Activated CD8-positive, alpha-beta memory T cell treated with anti-CD3 and anti-CD28 coated beads, Interleukin-2, amount 50 U/mL, for 24 hours (primary cell): ENCODE results near the gene ERCC2.
"Not testable (repeated sequence)": the region's sequence is repeated elsewhere in the genome, so short reads cannot be mapped to it uniquely, and the experiment has no call there.

ENCODE experiments used
- DNase-seq: peaks from one replicate; pipeline ENCODE4 v3.0.0-alpha.2; 2020; ENCODE audit errors: extremely low read depth

Gene ERCC2

GRCh38 chr19:45370410-45371204 lies at the start of gene ERCC2:
Gene ERCC2 (minus strand): TSS chr19:45370573. CDS start chr19:45370540, 33 bp downstream.
- peak; percentile 100 for DNase-seq

- no peak for DNase-seq
Measured at GRCh38 chr19:45419895-45420294, 49.5 kb upstream of the ERCC2 start.

DNA sequence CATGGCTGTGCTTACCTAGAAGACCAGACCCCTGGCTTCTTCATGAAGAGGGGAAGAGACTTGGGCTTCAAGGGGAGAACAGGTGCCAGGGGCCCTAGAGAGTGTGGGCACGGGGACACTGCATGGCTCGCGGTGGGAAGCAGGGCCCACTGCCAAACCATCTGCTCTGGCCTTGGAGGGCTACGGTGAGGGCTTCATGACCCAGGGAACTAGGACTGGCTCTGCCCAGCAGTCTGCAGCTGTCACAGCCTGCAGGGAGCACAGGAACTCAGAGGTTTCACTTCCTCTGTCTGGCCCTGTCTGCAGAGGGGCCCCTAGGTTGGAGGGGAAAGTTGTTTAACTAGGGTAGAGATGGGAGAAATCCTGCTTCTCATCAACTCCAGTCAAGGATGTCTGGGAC lies 49.0 kb upstream of the ERCC2 start:
- DNase-seq, result no peak

GRCh38 chr19:45418802-45419201 lies 48.4 kb upstream of the ERCC2 start:
- no peak for DNase-seq

- DNase-seq, result no peak
Measured at GRCh38 chr19:45417151-45417550, 46.8 kb upstream of the ERCC2 start.

DNA sequence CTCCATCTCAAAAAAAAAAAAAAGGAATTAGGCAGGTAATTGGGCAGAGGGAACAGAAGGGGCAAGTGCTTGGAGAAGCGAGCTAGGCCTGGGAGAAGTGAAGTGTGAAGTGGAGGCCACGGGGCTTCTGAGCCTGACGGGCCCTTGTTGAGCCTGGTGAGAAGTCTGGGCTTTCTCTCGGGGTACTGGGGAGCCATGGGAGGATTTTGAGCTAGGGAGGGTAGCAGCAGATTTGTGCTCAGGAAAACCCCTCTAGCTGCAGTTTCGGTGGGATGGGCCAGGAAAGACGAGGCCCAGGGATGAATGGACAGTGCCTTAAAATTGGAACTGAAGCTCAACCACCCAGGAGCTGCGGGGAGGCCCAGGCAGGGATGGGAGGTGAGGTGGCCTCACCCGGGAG lies 44.1 kb upstream of the ERCC2 start:
- no peak for DNase-seq

- no peak for DNase-seq
Measured at GRCh38 chr19:45413497-45413896, 43.1 kb upstream of the ERCC2 start.

GRCh38 chr19:45410330-45410729 lies 40.0 kb upstream of the ERCC2 start:
- DNase-seq, result not testable (repeated sequence)

- no peak for DNase-seq
Measured at GRCh38 chr19:45409557-45409920, 39.2 kb upstream of the ERCC2 start.

- no peak for DNase-seq
Measured at GRCh38 chr19:45408830-45409556, 38.6 kb upstream of the ERCC2 start.

GRCh38 chr19:45408121-45408520 lies 37.7 kb upstream of the ERCC2 start:
- no peak for DNase-seq

GRCh38 chr19:45407585-45407984 lies 37.2 kb upstream of the ERCC2 start:
- not testable (repeated sequence) for DNase-seq

DNA sequence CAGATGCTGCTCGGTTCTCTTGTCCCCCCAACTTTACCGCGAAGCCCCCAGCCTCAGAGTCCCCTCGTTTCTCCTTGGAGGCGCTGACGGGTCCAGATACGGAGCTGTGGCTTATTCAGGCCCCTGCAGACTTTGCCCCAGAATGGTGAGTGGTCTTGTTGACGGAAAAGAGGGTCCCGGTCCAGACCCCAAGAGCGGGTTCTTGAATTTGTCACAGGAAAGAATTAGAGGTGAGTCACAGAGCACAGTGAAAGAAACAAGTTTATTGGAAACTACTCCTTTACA lies 36.7 kb upstream of the ERCC2 start:
- no peak for DNase-seq

DNA sequence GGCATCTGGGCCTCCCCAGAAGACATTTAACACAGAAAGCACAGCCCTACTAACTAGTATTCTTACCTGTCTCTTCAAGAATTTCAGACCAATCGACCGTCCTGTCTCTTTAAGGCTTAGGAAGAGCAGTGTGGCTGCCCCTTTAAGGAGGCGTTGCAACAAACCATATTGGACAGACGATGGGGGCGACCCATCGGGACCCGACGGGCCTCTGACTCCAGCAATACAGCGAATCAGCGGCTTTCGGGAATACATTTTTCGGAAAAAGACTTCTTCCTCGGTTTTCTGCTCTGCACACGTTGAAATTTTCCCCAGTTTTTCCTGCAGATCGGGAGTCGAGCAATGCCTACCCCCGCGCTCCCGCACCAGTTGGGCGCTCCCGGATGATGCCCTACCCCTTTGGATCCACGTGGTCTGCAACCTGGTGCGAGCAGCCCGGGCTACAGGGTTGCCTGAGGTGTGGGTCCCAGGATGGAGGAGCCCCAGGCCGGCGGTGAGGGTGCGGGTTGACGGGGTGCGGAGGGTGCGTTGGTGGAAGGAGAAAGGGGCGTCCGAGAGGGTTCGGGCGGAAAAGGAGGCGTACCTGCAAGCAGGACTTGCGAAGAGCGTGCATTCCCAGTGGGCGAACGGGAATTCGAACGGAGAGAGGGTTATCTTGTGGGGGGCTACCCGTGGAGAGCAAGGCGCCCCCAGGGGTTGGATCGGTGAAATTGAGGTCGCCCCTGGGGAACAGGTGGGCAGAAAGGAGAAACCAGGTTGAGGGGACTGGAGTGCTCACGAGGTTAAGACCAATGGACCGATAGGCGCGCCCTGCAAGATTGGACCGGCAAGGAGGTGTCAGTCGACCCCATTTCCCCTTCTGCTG lies 36.1 kb upstream of the ERCC2 start, which contains the start of gene POLR1G:
TSS of gene POLR1G (plus strand) at position 419 of the 865 bp plus-strand sequence. CDS start at position 472, 53 bp downstream.
- DNase-seq, result peak; percentile 53

GRCh38 chr19:45405435-45406225 lies 35.3 kb upstream of the ERCC2 start:
- DNase-seq, result peak; percentile 62

- DNase-seq, result no peak
Measured at GRCh38 chr19:45404557-45405434, 34.4 kb upstream of the ERCC2 start, which contains the start of gene PPP1R13L. Gene PPP1R13L (minus strand): TSS chr19:45405069. CDS start chr19:45398318, 6,751 bp downstream.

- DNase-seq, result no peak
Measured at GRCh38 chr19:45403781-45404556, 33.6 kb upstream of the ERCC2 start.

GRCh38 chr19:45403272-45403671 lies 32.9 kb upstream of the ERCC2 start:
- no peak for DNase-seq

- no peak for DNase-seq
Measured at GRCh38 chr19:45402298-45403061, 32.1 kb upstream of the ERCC2 start.
